Trophoblast cell (in vitro differentiated cells and primary cell): ENCODE results near the gene HNRNPUL1.

Experiments used
- DNase-seq, 2 donors: peaks; one replicate each; pipeline ENCODE4 v3.0.0-alpha.2; 2016
- H2AFZ ChIP-seq: 2 replicates; pipeline ENCODE4 v1.6.1; 2013; ENCODE audit warnings: low read length, moderate library complexity, mild to moderate bottlenecking; ENCODE audit not compliant: insufficient read depth, poor library complexity
- H2AK5ac ChIP-seq: 2 replicates; pipeline ENCODE4 v1.6.1; 2013; ENCODE audit warnings: mild to moderate bottlenecking, low read length
- H2BK120ac ChIP-seq: 2 replicates; pipeline ENCODE4 v1.6.1; 2013; ENCODE audit warnings: low read length, mild to moderate bottlenecking, moderate library complexity; ENCODE audit not compliant: insufficient read depth, poor library complexity
- H2BK12ac ChIP-seq: 2 replicates; pipeline ENCODE4 v1.6.1; 2013; ENCODE audit warnings: mild to moderate bottlenecking, low read length, moderate library complexity
- H2BK5ac ChIP-seq: 2 replicates; pipeline ENCODE4 v1.6.1; 2013; ENCODE audit warnings: low read length, low read depth, moderate library complexity, mild to moderate bottlenecking; ENCODE audit not compliant: poor library complexity
- H3K14ac ChIP-seq: 2 replicates; pipeline ENCODE4 v1.6.1; 2013; ENCODE audit warnings: mild to moderate bottlenecking, low read length
- H3K18ac ChIP-seq: 2 replicates; pipeline ENCODE4 v1.6.1; 2013; ENCODE audit warnings: mild to moderate bottlenecking, low read length
- H3K23ac ChIP-seq: 2 replicates; pipeline ENCODE4 v1.6.1; 2013; ENCODE audit warnings: low read length
- H3K27ac ChIP-seq: 2 replicates; pipeline ENCODE4 v1.5.1; 2013; ENCODE audit warnings: low read depth, mild to moderate bottlenecking, inconsistent platforms, low read length, moderate library complexity
- H3K27me3 ChIP-seq: 2 replicates; pipeline ENCODE4 v1.6.1; 2013; ENCODE audit warnings: inconsistent platforms, mild to moderate bottlenecking, low read length, moderate library complexity; ENCODE audit not compliant: insufficient read depth
- H3K36me3 ChIP-seq, 2 experiments: 1 replicate in 1 of 2; 2 replicates in 1 of 2; pipeline ENCODE4 v1.6.1; 2013; ENCODE audit warnings: low read length in 2 of 2, mild to moderate bottlenecking in 2 of 2, moderate library complexity in 1 of 2; ENCODE audit not compliant: insufficient read depth in 2 of 2, control insufficient read depth in 1 of 2
- H3K4ac ChIP-seq: 2 replicates; pipeline ENCODE4 v1.6.1; 2013; ENCODE audit warnings: low read depth, mild to moderate bottlenecking, low read length, moderate library complexity
- H3K4me1 ChIP-seq, 2 experiments: 1 replicate in 1 of 2; 2 replicates in 1 of 2; pipeline ENCODE4 v1.6.1; 2013; ENCODE audit warnings: low read length in 2 of 2, mild to moderate bottlenecking in 2 of 2, moderate library complexity in 1 of 2; ENCODE audit not compliant: insufficient read depth in 2 of 2, control insufficient read depth in 1 of 2
- H3K4me2 ChIP-seq: 2 replicates; pipeline ENCODE4 v1.6.1; 2013; ENCODE audit warnings: inconsistent platforms, mild to moderate bottlenecking, low read length, moderate library complexity
- H3K4me3 ChIP-seq: 2 replicates; pipeline ENCODE4 v1.5.1; 2013; ENCODE audit warnings: mild to moderate bottlenecking, low read depth, low read length, inconsistent platforms
- H3K79me1 ChIP-seq: one replicate; pipeline ENCODE4 v1.6.1; 2013; ENCODE audit warnings: low read length
- H3K79me2 ChIP-seq: 2 replicates; pipeline ENCODE4 v1.6.1; 2013; ENCODE audit warnings: low read length, mild to moderate bottlenecking; ENCODE audit not compliant: control insufficient read depth, insufficient read depth, poor library complexity
- H3K9ac ChIP-seq: 2 replicates; pipeline ENCODE4 v1.6.1; 2013; ENCODE audit warnings: mild to moderate bottlenecking, low read length
- H3K9me3 ChIP-seq: 2 replicates; pipeline ENCODE4 v1.6.1; 2013; ENCODE audit warnings: low read depth, mild to moderate bottlenecking, control low read depth, inconsistent platforms, low read length; ENCODE audit not compliant: insufficient read depth
- H4K12ac ChIP-seq: 2 replicates; pipeline ENCODE4 v1.6.1; 2013; ENCODE audit warnings: low read depth, mild to moderate bottlenecking, low read length, moderate library complexity
- H4K8ac ChIP-seq: 2 replicates; pipeline ENCODE4 v1.6.1; 2013; ENCODE audit warnings: low read depth, mild to moderate bottlenecking, low read length, moderate library complexity
- H4K91ac ChIP-seq: one replicate; pipeline ENCODE4 v1.6.1; 2013; ENCODE audit warnings: low read depth, mild to moderate bottlenecking, low read length, moderate library complexity
- WGBS: extraction: QIAGEN DNeasy Blood & Tissue Kit; methylation state at CpG from one replicate; pipeline ENCODE4 v1.1.7; 2013; ENCODE audit warnings: missing lambda C conversion rate; ENCODE audit not compliant: insufficient read length, insufficient coverage; ENCODE audit errors: extremely low coverage; 5-methylcytosine and 5-hydroxymethylcytosine counted together

Gene HNRNPUL1

GRCh38 chr19:41232686-41233085 lies 31.5 kb upstream of the HNRNPUL1 start:
- H2AK5ac ChIP-seq: no peak overlapping the region
- H3K4me3 ChIP-seq: no peak overlapping the region
- H3K9ac ChIP-seq: no peak overlapping the region
- H3K18ac ChIP-seq: no peak overlapping the region
- no peaks in the 10 kb centered on the region for H3K27me3 ChIP-seq
- H4K12ac ChIP-seq: no peak overlapping the region
- peaks cover 6% of the 10 kb centered on the region for H3K9me3 ChIP-seq
- H3K4me2 ChIP-seq: no peak overlapping the region
- no peak overlapping the region for H3K27ac ChIP-seq
- H2AFZ ChIP-seq: no peak overlapping the region
- H2BK120ac ChIP-seq: no peak overlapping the region
- peaks cover 35 to 47% of the 10 kb centered on the region in 2 experiments for H3K36me3 ChIP-seq
- DNase-seq: no peak
- no peak overlapping the region for H3K14ac ChIP-seq
- H3K4me1 ChIP-seq: no peaks in the 10 kb centered on the region
- no peak overlapping the region for H2BK5ac ChIP-seq
- no peaks in the 10 kb centered on the region for H3K79me2 ChIP-seq
- no CpG with 5 or more reads among the region's 8 CpGs for WGBS
- no peak overlapping the region for H3K23ac ChIP-seq
- no peaks in the 10 kb centered on the region for H3K79me1 ChIP-seq
- H4K8ac ChIP-seq: no peak overlapping the region
- H3K4ac ChIP-seq: no peak overlapping the region
- no peak overlapping the region for H2BK12ac ChIP-seq
- H4K91ac ChIP-seq: no peak overlapping the region

GRCh38 chr19:41233748-41234240 lies 30.4 kb upstream of the HNRNPUL1 start:
- Histone ChIP-seq H3K23ac (no peak overlapping the region), H3K4ac (no peak overlapping the region), H4K8ac (no peak overlapping the region), H2AK5ac (no peak overlapping the region), H3K27me3 (no peaks in the 10 kb centered on the region), H4K12ac (no peak overlapping the region), H2BK12ac (no peak overlapping the region), H3K36me3 (peaks cover 43 to 53% of the 10 kb centered on the region in 2 experiments), H3K9me3 (peaks cover 6% of the 10 kb centered on the region), H3K4me3 (no peak overlapping the region), H3K27ac (no peak overlapping the region), H2AFZ (no peak overlapping the region), H2BK5ac (no peak overlapping the region), H3K4me1 (no peaks in the 10 kb centered on the region), H4K91ac (no peak overlapping the region), H3K18ac (no peak overlapping the region), H2BK120ac (no peak overlapping the region), H3K79me1 (no peaks in the 10 kb centered on the region), H3K9ac (peak overlapping the region; percentile 12), H3K4me2 (no peak overlapping the region), H3K79me2 (no peaks in the 10 kb centered on the region), H3K14ac (no peak overlapping the region)
- peak in 1 of 2 donors; percentile 7 for DNase-seq
- WGBS: no CpG with 5 or more reads among the region's 4 CpGs

DNA sequence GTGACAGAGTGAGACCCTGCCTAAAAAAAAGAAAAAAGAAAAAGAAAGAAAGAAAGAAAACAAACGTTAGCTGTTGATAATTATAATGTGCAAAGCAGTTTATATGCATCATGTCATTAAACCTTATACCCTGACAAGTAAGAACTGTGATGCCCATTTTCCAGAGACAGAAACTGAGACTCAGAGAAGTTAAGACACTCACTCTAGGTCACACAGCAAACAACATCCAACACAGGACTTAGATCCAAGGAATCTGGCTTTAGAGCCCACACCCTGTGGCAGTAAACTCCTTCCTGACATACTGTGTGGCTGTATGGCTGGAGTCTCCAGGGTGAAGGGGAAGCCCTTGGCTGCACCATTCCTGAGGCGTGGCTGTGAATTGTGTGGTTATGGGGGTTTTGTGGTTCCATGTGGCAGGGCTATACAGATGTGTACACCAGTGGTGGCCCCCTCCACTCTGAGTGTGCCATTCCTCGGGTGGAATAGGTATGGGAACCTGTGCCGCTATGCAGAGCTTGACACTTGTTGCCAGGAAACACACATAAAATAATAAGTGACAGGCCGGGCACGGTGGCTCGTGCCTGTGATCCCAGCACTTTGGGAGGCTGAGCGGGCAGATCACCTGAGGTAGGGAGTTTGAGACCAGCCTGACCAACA lies 29.5 kb upstream of the HNRNPUL1 start:
- no peak overlapping the region for H4K91ac ChIP-seq
- no peak overlapping the region for H3K14ac ChIP-seq
- H3K9ac ChIP-seq: no peak overlapping the region
- no peak overlapping the region for H3K4ac ChIP-seq
- no peak overlapping the region for H3K4me3 ChIP-seq
- DNase-seq: no peak
- WGBS: no CpG with 5 or more reads among the region's 8 CpGs
- peaks cover 9% of the 10 kb centered on the region for H3K9me3 ChIP-seq
- H3K23ac ChIP-seq: no peak overlapping the region
- H3K36me3 ChIP-seq: peaks cover 51 to 61% of the 10 kb centered on the region in 2 experiments
- no peaks in the 10 kb centered on the region for H3K27me3 ChIP-seq
- H2AK5ac ChIP-seq: no peak overlapping the region
- no peak overlapping the region for H3K4me2 ChIP-seq
- no peak overlapping the region for H2BK120ac ChIP-seq
- no peak overlapping the region for H3K27ac ChIP-seq
- H2BK5ac ChIP-seq: no peak overlapping the region
- no peaks in the 10 kb centered on the region for H3K4me1 ChIP-seq
- H3K18ac ChIP-seq: no peak overlapping the region
- H2BK12ac ChIP-seq: no peak overlapping the region
- no peaks in the 10 kb centered on the region for H3K79me1 ChIP-seq
- no peak overlapping the region for H2AFZ ChIP-seq
- H4K12ac ChIP-seq: no peak overlapping the region
- H4K8ac ChIP-seq: no peak overlapping the region
- H3K79me2 ChIP-seq: no peaks in the 10 kb centered on the region

GRCh38 chr19:41235480-41235879 lies 28.7 kb upstream of the HNRNPUL1 start:
- peaks cover 6% of the 10 kb centered on the region for H3K9me3 ChIP-seq
- H3K27ac ChIP-seq: no peak overlapping the region
- H4K8ac ChIP-seq: no peak overlapping the region
- H2AFZ ChIP-seq: no peak overlapping the region
- H3K9ac ChIP-seq: no peak overlapping the region
- H3K14ac ChIP-seq: no peak overlapping the region
- WGBS: no CpG with 5 or more reads among the region's 4 CpGs
- no peaks in the 10 kb centered on the region for H3K79me2 ChIP-seq
- H3K4ac ChIP-seq: no peak overlapping the region
- no peaks in the 10 kb centered on the region for H3K79me1 ChIP-seq
- no peak overlapping the region for H2BK5ac ChIP-seq
- DNase-seq: no peak
- H3K4me1 ChIP-seq: no peaks in the 10 kb centered on the region
- no peak overlapping the region for H2BK120ac ChIP-seq
- no peak overlapping the region for H3K23ac ChIP-seq
- no peak overlapping the region for H4K91ac ChIP-seq
- no peak overlapping the region for H2AK5ac ChIP-seq
- peaks cover 51 to 65% of the 10 kb centered on the region in 2 experiments for H3K36me3 ChIP-seq
- no peak overlapping the region for H3K4me2 ChIP-seq
- no peak overlapping the region for H4K12ac ChIP-seq
- H2BK12ac ChIP-seq: no peak overlapping the region
- H3K4me3 ChIP-seq: no peak overlapping the region
- no peaks in the 10 kb centered on the region for H3K27me3 ChIP-seq
- no peak overlapping the region for H3K18ac ChIP-seq
